Amniotic stem cell (primary cell): ENCODE data around the gene C21orf58.
A peak's percentile ranks its signal among the peaks of the same experiment; 100 is the strongest.

ENCODE experiments used
- DNase-seq: peaks from one replicate; lab custom pipeline; 2025; lab: John Stamatoyannopoulos, UW

The C21orf58 gene

DNA sequence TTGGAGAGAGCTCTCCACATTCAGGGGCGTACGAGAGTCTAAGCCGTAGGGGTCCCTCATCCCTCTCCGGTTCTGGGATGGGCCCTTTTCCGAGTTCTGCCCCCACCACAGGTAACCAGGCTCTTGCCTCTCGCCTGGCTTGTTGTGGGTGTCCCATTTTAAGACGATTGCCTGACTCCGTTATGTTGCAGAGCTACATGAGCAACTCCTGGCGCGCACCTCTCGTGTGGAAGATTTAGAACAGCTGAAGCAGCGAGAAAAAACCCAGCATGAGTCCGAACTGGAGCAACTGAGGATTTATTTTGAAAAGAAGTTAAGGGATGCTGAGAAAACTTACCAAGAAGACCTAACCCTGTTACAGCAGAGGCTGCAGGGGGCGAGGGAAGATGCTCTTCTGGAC is 29.2 kb upstream of the C21orf58 start:
- no peak for DNase-seq

- no peak for DNase-seq
Measured at GRCh38 chr21:46352164-46352515, 28.5 kb upstream of the C21orf58 start.

DNA sequence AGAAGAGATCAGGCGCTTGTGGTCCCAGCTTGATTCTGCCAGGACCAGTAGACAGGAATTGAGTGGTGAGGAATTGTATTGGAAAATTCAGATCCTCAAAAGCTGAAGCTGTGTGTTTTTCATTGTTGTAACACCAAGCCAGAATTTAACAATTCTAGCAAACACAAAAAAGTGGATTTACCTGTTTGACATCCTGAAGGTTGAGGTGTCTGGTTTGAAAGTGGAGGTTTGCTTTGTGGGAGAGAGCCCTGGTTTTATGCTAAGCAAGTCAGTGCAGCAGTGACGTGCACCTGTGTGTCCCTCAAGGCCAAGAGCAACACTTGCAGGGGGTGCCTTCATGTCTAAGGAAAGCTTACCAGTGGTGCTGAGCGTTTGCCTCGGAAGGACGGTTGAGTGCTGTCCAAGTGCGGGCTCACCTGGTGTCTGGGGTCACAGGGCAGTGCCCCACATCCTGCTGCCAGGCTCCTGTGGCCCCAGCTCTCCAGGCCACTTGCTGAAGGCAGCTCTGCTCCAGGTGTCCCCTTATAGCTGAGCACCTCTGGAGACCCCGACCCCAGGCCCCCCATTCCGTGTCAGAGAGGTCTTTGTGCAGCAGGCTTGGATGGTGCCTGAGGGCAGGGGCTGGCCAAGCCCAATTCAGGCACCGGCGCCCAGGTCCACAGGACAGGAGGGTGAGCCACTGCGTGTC is 27.9 kb upstream of the C21orf58 start:
- no peak for DNase-seq

DNA sequence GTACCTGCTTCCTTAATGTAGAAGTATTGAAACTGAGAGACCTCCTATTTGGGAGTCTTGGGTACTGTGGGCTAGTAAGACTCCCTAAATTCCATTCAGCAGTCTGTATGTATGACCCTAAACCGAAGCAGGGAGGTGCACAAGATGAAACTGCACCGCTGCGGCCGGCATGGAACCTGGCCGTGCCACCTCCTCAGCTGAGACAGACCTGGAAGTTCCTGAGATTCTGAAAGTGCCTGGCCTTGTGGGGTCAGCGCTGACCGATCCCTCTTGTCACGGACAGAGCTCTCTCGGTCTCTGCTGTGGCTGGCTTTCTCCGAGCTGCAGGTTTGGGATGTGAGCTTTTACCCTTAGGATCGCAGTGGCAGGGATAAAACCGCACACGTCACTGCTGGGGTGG is 27.3 kb upstream of the C21orf58 start:
- DNase-seq: no peak

DNA sequence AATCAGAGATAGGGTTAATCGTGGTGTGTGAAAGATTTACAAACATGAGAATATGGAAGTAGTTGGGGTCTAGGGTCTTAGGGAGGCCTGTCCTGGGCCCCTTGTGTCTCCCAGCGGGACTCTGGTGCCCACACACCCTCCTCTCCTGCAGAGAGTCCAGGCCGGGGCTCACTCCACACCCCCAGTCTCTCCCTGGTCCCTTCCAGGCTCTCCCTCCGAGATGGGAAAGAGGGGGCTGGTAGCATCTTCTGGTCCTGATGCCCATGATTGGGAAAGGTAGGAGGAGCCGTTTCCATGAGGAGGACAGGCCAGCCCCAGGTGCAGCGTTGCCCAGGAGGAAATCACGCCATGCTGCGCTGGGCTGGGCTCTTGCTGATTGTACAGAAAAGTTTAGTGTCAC is 26.9 kb upstream of the C21orf58 start:
- no peak for DNase-seq

DNA sequence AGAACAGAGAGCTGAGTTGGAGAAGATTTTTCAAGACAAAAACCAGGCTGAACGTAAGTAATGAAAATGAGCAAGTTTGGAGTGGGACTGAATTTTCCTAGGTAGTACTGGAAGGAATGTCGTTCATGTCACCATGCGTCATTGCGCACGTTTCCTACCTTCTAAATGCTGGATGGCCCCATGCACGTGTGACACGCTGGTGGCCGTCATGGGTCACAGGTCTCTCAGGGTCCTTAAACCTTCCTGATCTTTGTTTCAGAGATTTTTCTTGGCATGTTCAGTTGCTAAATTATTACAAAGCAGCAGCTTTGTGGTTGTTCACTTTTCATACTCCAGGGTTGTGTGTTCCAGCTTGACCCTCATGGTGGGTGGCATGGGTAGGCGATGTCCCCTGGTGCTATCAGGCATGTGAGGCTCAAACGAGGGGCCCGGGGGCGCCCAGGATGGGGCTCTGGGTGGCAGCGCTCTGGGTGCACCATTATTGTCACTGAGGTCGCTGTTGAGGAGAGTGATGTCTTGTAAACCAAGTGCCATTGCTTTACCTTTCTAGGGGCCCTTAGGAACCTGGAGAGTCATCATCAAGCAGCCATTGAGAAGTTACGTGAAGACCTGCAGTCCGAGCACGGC is 25.6 kb upstream of the C21orf58 start:
- DNase-seq: no peak

GRCh38 chr21:46347791-46348381 is 24.2 kb upstream of the C21orf58 start:
- DNase-seq: no peak

GRCh38 chr21:46347203-46347550 is 23.5 kb upstream of the C21orf58 start:
- no peak for DNase-seq

DNA sequence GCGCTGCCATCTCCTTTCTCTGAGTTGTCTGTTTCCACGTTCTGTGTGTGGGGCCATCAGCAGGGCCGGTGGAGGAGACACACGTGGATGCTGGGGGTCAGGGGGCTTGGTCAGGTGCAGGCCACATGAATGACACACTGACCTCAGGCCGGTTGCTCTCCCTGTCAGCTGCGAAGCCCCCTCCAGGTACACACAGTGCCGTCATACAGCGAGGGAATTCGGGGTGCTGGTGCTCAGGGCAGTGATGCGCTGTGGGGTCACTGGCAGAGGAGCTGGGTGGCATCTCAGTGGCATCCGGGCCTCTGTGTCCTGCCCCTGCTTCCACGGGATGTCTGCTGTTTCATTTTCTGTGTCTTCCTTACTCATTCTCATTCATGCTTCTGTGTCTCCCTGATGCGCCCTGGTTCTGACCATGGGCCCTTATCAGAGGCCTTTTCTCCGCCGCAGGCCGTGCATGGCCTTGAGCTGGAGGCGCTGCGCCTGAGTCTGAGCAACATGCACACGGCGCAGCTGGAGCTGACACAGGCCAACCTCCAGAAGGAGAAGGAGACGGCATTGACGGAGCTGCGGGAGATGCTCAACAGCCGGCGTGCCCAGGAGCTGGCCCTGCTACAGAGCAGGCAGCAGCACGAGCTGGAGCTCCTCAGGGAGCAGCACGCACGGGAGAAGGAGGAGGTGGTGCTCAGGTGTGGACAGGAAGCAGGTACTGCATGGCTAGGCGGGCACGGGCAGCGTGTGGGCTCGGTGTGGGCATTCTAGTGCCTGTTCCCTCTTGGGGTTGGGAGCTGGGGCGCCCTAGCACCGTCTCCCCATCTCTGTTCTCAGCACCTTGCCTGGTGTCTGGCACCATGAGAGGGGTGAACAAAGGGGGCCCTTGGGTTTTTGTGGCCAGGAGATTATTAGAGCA is 22.9 kb upstream of the C21orf58 start:
- DNase-seq: no peak

GRCh38 chr21:46345861-46346260 is 22.2 kb upstream of the C21orf58 start:
- DNase-seq: no peak

DNA sequence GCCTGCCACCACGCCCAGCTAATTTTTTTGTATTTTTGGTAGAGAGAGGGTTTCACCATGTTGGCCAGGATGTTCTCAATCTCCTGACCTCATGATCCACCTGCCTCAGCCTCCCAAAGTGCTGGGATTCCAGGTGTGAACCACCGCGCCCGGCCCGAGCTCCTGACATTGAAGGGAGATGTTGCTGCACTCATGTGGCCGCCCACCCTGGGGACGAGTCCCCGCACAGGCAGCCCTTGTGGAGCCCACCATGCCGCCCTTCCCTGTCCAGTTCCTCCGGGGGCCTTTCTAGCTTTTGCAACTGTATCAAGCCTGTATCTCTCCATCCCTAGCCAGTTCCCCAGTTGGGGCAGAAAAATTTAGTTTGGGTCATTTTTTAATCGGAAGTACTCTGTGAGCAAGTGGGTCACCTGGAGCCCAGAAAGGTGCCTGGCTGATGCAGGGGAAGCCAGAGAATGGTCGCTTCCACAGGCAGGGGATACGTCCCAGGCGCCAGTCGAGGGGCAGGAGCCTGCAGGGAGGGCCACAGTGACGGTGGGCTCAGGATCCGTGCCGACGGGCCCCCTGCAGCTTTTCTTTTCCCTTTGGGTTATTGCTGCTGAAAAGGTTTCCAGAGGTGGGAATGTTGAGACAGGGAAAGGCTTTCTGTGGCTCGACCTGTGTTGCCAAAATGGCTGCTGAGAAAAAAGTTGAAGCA is 20.7 kb upstream of the C21orf58 start:
- no peak for DNase-seq

- no peak for DNase-seq
Measured at GRCh38 chr21:46340998-46341397, 17.3 kb upstream of the C21orf58 start.

DNA sequence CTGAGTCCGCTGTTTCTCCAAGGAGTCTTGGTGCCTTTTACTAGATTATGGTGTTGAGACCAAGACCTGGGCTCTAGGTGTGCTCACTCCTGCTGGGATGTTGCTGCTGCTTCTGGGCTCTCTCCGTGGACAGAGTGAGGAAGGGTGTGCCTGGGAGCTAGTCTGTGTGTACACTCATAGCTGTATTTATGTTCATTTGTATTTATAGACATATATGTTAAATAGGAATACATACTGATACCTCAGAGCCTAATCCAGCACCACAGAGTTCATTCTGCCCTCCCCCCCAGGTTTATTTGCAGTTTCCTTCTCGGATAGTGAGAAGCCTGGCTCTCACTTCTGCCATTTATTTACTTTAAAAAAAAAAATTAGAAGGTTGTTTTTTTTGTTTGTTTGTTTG is 12.9 kb upstream of the C21orf58 start:
- DNase-seq: no peak

- DNase-seq: no peak
Measured at GRCh38 chr21:46334351-46335140, 10.9 kb upstream of the C21orf58 start.

DNA sequence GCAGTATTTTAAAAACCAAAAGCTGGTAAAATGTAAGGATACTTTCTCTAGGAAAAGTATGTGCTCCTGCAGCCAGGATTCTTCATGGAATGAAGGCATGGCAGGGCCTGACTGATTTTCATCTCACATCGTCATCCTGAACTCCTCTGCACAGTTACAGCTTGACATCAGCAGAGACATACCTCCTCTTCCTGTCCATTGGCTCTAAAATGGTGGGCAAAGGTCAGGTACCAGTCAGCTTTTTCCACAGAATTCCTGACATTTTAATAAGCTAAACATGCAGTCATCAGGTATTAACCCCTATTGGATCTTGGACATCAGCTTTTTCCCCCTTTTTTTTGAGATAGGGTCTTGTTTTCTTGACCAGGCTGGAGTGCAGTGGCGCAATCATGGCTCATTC is 6.1 kb upstream of the C21orf58 start:
- no peak for DNase-seq

GRCh38 chr21:46328151-46328550 is 4.5 kb upstream of the C21orf58 start:
- no peak for DNase-seq

DNA sequence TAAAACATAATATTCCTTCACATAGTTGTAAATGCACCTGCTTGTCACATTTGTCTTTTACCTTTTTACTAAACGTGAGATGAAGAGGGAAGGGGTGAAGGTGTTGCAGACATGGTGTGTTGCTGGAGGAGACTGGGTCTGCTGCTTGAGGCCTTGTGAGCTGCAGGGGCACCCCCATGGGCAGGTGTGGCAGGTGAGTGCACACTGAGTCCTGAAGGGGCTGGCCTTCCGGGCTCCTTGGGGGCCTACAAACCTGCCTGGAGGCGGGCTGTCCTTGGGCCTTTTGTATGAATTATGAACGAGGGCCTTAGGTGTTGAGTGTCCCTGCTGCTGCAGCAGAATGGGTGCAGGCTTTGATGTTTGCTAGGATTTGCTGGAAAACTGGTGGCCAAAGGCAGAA is 4.0 kb upstream of the C21orf58 start:
- no peak for DNase-seq

- DNase-seq: no peak
Measured at GRCh38 chr21:46326110-46326703, 2.5 kb upstream of the C21orf58 start.

- DNase-seq: peak; percentile 31
Measured at GRCh38 chr21:46325073-46325912, 1.6 kb upstream of the C21orf58 start.
